HG03354 (cell line): ENCODE results near the gene CNKSR1.

Source experiments
- ATAC-seq: cut with Tn5 transposase; IDR thresholded peaks from one replicate; pipeline ENCODE4 v1.9.1; 2021; ENCODE audit warnings: mild to moderate bottlenecking; ENCODE audit not compliant: unreplicated experiment, poor library complexity, severe bottlenecking

Gene CNKSR1

DNA sequence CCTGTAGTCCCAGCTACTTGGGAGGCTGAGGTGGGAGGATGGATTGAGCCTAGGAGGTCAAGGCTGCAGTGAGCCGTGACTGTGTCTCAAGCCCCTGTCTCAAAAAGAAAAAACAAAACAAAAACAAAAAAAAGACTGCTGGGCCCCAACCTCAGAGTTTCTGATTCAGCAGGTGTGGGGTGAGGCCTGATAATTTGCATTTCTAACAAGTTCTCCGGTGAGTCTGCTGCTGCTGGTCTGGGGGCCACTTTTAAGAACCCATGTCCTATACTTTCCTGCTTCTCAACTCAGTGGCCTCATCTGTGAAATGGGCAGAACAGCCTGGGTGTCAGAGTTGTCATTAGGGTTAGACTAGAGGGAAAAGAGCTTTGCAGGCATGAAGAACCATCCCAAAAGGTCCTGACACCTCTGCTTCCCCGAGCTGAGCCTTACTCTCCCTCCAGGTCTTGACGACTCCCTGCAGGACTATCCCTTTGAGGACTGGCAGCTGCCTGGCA is 2.8 kb downstream of the CNKSR1 start:
- no peak for ATAC-seq

DNA sequence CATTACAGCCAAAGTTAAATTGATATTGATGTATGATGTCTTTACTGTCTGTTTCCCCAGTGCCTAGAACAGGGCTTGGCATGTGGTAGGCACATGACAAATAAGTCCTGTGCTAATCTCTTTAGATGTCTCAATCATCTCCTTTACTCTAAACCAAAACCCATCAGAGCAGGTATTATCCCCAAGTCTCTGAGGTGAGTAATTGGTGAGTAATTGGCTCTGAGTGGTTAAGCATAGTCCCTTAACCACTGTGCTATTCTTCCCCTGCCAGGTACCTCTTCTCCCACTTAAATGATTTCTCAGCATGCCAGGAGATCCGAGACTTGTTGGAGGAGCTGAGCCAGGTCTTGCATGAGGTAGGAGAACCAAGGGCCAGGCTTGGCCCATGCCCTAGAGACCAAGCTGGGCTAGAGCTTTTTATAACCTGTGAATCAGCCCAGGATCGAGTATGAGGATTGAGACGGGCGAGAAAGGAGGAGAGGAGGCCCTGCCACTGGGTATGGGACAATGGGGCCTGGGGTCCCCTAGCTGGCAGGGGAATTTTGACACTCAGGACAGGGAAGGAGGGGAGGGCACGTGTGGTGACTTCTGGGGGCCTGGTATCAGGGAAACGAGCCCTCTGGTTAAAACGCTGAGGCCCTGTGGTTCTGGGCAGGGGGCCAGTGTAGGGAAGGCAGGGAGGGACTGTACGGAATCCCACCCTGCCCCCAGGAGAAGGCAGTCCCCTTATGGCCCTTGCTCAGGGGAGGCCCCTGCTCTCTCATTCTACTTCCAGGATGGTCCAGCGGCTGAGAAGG is 4.5 kb downstream of the CNKSR1 start:
- no peak for ATAC-seq

DNA sequence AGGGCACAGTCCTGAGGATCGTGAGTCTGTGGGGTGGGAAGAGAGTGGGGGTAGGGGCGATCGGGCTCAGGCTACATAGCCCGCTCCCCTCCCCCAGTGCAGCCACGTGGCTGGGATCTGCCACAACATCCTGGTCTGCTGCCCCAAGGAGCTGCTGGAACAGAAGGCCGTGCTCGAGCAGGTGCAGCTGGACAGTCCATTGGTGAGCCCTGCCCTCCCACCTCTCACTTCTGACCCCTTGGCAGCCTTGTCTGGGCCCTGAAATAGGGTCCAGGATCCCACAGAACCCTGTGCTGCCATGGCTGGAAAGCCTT is 5.0 kb downstream of the CNKSR1 start:
- no peak for ATAC-seq

DNA sequence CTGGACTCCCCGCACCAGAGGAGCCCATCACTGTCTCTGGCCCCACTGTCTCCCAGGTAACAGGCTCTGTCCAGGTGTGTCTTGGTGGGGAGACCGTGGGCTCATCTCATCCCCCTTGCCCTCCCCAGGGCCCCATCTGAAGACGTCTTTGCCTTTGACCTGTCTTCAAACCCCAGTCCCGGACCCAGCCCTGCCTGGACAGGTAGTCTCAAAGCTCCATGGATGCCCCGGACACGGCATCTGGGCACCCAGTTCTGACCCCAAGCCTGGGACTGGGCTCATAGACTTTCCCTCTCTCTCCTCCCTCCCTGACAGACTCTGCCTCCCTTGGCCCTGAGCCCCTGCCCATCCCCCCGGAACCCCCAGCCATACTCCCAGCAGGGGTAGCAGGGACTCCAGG is 6.8 kb downstream of the CNKSR1 start:
- ATAC-seq = no peak

DNA sequence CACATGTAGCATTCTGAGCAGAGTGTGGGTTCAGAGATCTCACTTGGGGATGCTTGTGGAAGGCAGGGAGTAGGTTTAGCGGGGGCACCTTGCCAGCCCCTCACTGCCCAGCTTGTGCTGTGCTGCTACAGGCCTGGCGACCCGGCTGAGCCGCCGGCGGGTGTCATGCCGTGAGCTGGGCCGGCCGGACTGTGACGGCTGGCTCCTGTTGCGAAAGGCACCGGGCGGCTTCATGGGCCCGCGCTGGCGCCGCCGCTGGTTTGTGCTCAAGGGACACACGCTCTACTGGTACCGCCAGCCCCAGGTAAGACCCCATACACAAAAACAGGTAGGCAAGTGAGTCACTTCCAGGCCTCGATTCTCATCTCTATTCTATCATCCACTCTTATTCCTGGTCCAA is 7.6 kb downstream of the CNKSR1 start:
- no peak for ATAC-seq

DNA sequence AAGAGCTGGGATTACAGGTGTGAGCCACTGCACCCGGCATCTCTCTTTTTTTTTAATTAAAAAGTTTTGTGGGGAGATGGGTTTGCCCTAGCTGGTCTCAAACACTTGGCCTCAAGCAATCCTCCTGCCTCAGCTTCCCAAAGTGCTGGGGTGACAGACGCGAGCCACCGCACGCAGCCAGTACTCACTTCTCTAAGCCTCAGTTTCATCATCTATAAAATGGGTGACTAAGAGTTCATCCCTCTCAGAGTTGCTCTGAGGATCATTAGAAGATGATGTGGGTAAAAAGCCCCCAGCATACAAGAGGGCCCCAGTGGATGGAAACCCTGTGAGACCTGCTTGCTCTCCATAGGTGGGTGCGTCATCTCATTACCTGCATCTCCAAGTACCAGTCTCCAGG is 10.6 kb downstream of the CNKSR1 start:
- ATAC-seq = no peak

DNA sequence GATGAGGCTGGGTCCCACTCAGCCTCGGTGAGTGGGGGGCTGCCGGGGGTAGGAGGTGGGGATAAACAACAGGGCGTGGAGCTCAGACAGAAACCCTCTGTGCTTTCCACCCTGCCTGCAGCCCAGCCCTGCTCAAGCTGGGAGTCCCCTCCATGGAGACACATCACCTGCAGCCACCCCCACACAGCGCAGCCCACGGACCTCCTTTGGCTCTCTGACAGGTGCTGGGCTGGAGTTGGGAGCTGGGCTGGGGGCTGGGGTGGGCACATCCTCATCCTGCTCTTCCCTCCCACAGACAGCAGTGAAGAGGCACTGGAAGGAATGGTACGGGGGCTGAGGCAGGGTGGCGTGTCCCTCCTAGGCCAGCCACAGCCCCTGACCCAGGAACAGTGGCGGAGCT is 11.2 kb downstream of the CNKSR1 start:
- ATAC-seq = no peak

DNA sequence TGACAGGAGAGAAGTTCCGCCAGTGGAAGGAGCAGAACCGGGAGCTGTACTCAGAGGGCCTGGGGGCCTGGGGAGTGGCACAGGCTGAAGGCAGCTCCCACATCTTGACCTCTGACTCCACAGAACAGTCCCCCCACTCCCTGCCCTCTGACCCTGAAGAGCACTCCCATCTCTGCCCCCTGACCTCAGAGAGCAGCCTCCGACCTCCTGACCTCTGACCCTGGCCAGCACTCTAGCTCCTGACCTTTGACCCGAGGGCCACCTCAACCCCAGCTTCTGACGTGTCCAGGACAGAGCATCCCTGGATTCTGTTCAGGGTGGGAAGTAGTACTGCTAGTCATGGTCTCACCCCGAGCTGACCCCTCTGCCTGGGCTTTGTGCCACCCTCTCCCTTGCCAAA is 12.0 kb downstream of the CNKSR1 start:
- ATAC-seq = no peak

DNA sequence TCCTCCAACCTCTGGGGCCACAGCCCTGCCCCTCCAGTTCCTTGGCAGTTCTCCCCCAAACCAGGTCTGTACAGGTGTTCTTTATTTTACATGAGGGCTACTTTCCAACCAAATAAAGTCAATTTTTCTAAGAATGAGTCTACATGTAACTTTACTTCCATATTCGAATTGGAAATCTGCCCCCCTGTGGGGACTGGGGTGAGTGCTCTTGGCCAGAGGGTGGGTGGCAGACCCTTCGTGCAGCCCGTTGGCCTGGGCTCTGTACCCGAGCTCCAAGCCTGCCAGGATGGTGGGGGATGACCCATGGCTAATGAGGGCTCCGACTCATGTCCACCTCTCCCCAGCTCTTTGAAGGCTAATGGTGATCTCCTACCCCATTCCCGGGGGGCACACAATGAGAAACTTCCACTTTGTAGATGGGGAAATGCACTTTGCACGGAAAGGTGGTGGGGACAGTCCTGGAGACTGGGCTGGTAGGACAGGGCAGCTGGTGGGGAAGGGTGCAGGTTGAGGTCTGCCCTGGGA is 12.5 kb downstream of the CNKSR1 start:
- ATAC-seq = no peak

DNA sequence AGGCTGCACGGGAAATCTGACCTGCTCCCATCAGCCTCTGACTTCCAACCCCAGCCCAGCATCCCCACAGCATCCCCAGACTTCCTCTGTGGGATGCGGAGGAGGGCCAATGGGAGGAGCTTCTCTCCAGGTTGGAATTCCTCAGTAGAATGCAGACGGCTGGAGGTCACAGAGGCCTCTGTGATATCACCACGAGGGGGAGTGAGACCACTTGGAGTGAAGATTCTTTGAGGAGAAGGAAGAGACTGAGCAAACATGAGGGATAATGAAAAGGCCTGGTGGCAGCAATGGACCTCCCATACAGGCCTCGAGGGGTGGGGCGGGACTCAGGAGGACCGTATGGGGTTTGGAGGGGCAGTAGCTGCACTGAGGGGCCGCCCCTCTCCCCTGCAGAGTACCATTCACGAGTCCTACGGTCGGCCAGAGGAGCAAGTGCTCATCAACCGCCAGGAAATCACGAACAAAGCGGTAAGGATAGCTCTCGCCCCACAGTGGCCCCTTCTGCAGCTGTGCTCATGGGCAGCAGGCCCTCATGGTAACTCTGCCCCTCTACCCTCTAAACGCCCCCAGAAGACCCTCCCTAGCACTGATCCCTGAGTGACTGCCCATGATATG is 13.2 kb downstream of the CNKSR1 start, which contains the start of gene CATSPER4:
Gene CATSPER4 (plus strand): TSS at position 230 of the 615 bp plus-strand sequence. CDS start 26 bp downstream, at position 256.
- no peak for ATAC-seq

DNA sequence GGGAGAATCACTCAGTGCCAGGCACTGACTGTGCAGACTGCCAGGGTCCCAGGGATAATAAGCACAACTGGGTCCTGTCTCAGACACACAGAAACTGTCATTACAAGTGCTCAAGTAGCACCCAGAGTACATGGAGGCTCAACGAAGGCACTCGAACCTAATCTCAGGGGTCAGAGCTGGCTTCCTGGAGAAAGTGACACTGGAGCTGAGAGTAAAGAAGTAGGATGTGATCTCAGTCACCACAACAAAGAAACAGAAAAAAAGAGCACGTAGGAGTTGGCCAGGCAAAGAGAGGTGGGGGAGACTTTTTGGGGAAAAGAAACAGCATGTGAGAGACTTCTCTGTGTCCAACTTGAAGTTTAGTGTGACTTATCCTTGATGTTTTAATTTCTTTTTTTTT is 14.4 kb downstream of the CNKSR1 start:
- ATAC-seq = no peak

DNA sequence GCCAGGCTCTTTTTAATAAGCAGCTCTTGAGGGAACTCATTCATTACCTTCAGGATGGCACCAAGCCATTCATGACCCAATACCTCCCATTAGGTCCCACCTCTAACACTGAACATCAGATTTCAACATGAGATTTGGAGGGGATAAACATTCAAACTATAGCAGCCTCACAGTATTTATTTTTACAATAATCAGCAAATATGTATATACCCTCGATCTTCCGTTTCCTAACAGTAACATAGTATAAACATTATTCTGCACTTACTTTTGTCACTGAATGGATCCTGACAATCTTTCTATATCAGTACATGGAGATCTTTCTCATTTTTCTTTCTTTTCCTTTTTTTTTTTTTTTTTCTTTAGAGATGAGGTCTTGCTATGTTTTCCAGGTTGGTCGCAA is 18.5 kb downstream of the CNKSR1 start:
- ATAC-seq = no peak

DNA sequence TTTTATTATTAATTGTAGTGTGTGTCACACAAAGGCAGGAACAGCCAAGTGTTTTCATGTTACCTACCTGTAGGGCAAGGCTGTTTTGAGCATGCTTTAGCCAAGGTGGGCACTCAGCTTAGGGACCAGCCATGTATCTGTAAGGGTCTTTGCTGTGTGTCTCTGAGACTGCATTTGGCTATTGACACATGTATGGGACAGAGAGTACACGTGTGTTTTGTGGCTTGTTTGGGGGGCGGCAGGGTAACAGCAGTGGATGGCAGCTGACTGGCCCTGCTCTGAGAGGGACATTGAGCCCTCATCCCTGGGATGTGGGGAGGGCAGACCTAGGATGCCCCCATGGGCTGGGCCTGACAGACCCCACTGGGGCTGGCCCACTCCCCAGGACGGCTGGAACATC is 20.0 kb downstream of the CNKSR1 start:
- no peak for ATAC-seq

DNA sequence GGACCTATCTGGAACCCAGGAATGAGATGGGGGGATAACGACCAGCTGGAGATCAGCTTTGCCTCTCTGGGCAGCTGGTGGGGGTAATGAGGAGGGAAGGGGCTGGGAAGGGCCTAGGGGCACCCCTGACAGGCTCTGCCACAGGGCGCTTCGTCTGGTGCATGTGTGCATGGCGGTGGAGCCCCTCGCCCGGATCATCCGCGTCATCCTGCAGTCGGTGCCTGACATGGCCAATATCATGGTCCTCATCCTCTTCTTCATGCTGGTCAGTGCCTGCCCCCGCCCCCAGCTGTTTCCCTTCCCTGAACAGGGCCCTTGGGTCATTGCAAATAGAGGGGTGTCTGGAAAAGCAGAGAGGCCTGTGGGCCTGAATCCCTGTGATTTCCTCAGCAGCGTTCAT is 20.5 kb downstream of the CNKSR1 start:
- no peak for ATAC-seq

DNA sequence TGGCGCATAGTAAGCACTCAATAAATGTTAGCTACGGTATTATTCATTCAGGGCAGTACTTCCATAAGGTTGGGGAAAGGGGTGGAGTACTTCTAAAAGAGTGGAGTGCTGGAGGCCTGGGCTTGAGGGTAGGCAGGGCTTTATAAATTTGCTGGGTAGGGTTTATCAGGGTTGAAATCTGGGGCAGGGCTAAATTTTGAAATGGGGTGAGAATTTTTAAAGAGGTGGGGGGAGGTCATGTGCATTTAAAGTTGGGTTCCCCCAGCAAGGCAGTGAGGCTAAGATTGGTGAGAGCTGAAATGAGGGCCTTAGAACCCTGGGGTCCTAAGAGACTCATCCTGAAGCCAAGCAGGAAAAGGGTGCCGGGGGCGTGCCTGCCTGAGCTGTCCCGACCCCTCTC is 23.1 kb downstream of the CNKSR1 start:
- ATAC-seq = no peak

DNA sequence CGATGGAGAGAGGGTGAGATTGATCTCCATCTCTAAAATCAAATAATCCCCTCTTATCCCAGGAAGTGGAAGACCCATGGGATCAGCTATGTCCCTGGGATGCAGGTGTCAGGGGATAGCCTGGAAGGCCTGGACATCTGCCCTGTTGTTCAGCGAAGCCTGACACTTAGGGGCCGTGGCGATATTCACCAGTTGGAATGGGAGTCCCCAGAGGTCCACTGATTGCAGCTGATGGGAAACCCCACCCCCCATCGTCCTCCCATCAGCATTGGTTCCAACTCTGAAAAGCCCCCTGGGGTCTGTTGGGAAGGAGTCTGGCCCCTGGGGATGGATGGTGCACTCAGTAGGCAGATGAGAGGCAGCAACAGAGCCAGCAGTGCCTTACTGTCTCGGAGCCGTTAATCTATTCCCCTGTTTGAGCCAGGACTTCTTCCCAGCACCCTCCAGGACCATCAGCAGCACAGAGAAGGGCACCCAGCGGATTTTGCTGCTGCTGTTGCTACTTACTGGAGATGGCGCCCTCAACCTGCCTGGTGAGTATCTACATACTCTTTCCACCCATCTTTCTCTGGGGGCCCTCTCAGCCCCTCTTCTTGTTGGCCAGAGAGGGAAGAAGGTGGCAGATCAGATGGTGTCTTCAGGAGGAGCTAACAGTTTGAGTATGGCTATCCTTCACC is 26.5 kb downstream of the CNKSR1 start:
- ATAC-seq = no peak

DNA sequence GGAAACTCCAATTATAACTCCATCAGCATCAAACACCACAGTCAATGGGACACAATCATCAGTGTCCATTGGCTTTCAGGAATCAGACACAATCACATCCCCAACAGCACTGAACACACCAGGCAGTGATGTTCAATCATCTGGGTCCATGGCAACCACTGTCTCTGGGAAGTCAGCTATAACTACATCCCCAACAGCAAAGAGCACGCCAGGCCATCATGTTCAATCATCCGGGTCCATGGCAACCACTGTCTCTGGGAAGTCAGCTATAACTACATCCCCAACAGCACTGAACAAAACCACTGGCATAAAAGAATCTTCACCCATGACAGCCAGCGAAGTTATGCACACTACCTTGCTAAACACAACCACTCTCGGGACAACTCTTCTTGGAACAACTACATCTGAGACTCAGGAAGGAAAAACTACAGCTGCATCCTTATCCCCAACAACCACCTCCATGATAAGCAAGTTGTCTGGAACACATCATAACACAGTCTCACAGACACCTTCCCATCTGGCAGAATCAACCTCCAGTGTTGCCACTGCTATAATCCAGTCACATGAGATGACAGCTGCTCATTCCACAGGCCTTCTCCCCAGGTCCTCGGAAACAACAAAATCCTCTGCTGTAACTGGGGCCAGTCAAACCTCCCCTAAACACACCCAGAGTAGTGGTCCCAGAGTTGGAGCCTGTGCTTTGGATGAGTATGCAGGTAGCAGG is 33.0 kb downstream of the CNKSR1 start:
- ATAC-seq = no peak

DNA sequence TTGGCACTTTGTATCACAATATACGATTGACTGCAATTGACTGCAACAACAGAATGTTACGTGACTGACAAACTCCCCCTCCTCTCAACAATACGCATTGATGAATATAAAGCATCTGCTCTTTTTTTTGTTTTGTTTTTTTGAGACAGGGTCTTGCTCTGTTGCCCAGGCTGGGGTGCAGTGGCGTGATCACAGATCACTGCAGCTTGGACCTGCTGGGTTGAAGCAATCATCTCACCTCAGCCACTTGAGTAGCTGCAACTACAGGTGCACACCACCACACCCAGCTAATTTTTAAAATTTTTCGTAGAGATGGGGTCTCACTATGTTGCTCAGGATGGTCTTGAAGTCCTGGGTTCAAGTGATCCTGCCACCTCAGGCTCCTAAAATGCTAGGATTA is 35.4 kb downstream of the CNKSR1 start:
- no peak for ATAC-seq

DNA sequence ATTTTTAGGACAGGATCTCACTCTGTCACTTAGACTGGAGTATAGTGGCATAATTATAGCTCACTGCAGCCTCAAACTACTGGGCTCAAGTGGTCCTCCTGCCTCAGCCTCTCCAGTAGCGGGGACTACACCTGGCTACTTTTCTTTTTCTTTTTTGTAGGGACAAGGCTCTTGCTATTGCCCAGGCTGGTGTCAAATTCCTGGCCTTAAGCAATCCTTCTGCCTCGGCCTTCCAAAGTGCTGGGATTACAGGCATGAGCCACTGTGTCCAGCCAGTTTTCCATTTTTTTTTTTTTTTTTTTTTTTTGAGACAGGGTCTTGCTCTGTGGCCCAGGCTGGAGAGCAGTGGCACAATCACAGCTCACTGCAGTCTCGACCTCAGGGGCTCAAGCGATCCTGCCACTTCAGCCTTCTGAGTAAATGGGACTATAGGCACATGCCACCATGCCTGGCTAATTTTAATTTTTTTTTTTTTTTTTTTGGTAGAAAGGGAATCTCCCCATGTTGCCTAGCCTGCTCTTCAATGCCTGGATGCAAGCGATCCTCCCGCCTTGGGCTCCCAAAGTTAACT is 36.1 kb downstream of the CNKSR1 start:
- ATAC-seq = no peak

DNA sequence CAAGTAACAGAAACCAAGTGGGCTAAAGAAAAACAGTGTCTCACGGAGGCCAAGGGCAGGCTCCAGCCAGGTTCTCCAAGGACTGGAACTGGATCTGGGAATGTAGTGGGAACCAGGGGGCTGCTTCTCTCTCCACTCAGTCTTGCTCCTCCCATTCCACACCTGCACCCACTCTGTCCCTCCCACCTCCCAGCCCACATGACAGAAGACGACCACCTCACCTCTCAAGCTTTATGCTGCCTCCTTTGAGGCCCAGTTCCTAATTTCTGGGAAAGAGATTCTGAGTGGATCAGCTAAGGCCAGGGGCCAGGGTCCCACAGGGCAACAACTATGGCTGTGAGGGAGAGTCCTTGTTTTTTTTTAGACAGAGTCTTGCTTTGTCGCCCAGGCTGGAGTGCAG is 38.0 kb downstream of the CNKSR1 start:
- ATAC-seq = no peak
